ENCODE data around the gene SOAT2.
"Not testable (repeated sequence)": the region's sequence is repeated elsewhere in the genome, so short reads cannot be mapped to it uniquely, and the experiment has no call there.

Gene SOAT2

DNA sequence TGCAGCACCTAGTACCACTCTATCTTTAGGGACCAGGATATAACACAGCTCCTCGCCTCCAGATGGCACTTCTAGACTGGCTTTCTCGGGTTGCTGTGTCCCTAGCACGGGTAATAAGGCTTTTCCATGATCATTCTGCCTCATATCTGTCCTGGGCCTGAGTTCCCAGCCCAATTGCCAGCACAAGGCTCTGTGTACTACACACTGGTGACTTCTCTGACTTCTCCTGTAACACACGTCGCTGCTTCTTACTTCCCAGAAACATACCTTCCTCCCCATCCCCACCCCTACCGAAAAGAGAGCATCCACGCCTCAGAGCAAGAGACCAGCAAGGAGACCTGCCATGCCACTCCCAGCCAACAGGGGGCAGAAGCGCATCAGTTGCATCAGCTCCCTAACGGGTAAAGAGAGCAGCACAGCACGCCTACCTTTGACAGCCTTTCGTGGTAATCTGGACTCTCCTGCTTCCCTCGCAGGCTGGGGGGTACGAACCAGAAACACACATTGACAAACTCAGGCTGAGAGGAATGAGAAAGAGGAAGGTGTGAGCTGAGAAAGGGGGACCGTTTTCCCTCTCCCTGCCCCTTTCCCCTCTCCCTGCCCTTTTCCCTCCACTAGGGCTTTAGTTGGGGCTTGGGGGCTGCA lies 56.0 kb downstream of the SOAT2 start:
- peak; percentile 82 for DNase-seq

DNA sequence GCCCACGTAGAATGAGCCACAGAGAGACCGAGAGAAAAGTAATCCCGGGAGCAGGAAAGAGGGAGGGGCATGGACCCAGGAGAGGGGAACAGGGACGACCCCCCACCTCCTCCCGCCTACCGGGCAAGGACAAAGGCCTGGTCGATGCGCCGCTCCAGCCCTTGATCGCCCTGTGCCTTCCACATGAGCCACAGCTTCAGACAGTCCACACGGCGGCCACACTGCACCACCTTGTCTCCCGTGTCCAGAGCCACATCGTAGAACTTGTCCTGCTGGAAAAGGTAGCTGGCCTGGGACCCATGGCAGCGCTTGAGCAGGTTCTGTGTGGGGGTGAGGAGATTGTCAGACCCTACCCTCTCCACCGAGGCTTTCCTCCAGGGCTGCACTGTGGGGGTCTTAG lies 56.7 kb downstream of the SOAT2 start:
- DNase-seq = no peak

DNA sequence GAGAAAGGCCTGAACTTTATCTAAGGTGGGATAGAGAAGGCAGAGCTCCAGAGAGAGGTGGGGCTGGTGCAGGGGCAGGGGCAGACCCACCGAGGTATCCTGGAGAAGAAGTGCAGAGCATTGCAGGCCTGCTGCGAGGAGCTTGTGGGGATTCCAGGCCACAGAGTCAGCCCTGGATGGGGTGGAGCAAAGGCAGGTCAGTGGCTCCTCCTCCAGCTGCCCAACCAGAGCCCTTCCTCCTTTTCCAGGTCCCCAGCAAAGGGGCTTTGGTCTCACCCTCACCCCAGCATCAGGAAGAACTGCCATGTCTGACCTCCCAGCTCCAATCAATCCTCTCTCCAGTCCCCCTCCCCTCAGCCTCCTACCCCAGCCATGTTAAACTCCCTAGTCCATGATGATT lies 57.4 kb downstream of the SOAT2 start:
- no peak for DNase-seq

DNA sequence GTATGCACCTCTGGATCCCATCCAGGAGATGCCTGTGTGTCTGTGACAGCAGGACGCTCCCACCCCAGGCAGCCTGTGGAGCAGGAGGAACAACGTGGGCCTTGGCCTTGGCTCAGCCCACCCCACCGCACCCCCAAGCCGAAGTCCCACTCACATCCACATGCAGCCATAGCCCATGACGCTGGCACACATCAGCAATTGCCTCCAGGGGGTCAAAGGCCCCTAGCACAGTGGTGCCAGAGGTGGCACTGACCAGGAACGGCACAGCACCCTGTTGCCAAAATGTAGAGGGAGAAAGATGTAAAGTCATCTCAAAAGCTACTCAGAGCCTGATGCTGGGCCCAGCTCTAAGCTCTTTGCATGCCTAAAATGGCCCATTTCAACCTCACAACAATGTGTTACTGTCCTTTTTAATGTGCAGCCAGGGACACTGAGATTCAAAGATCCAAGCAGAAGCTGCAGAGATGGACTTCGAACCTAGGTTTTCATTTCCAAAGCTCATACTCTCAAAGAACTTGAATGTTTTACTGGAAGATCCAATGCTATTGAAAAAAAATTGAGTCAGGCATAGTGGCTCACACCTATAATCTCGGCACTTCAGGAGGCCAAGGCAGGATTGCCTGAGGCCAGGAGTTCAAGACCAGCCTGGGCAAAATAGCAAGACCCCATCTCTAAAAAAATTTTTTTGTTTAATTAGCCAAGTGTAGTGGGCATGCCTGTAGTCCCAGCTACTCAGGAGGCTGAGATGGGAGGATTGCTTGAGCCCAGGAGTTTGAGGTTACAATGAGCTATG lies 58.0 kb downstream of the SOAT2 start:
- DNase-seq = no peak

- not testable (repeated sequence) for DNase-seq
These were observed 59.7 kb downstream of the SOAT2 start for GRCh38 chr12:53163008-53163407.

DNA sequence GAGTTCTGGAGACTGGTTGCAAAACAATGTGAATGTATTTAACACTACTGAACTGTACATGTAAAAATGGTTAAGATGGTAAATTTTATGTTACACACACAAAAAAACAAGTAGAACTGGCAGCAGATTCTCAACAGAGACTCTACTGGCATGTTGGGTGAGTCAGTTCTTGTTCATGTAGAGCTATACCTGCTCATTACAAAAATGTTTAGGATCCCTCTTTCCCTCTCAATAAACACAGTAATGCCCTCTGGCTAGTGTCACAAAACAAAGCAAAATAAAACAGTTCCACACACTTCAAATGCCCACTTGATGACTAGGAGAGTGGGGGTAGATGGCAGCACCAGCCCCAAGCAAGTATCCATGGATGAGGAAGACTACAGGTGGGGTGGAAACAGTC lies 63.6 kb downstream of the SOAT2 start:
- DNase-seq = no peak

DNA sequence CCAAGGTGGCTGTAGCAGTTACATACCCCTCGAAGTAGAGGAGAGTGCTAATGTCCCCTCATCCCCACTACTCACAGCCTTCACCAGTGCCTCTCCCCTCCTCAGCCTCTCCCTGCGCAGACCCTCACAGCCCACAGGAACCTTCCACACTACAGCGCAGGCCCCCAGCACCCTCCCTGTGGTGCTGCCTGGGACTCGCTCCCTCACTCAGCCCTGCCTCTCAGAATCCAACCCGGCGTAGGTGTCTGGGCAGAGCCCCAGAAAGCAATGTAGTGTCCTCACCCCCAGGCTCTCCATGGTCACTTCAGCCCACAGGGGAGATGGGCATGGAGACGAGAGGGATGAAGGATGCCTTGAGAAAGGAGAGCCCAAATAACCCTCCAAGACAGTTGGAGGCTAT lies 66.4 kb downstream of the SOAT2 start:
- no peak for DNase-seq

- no peak for DNase-seq
These were observed 66.9 kb downstream of the SOAT2 start for GRCh38 chr12:53170215-53170614.

DNA sequence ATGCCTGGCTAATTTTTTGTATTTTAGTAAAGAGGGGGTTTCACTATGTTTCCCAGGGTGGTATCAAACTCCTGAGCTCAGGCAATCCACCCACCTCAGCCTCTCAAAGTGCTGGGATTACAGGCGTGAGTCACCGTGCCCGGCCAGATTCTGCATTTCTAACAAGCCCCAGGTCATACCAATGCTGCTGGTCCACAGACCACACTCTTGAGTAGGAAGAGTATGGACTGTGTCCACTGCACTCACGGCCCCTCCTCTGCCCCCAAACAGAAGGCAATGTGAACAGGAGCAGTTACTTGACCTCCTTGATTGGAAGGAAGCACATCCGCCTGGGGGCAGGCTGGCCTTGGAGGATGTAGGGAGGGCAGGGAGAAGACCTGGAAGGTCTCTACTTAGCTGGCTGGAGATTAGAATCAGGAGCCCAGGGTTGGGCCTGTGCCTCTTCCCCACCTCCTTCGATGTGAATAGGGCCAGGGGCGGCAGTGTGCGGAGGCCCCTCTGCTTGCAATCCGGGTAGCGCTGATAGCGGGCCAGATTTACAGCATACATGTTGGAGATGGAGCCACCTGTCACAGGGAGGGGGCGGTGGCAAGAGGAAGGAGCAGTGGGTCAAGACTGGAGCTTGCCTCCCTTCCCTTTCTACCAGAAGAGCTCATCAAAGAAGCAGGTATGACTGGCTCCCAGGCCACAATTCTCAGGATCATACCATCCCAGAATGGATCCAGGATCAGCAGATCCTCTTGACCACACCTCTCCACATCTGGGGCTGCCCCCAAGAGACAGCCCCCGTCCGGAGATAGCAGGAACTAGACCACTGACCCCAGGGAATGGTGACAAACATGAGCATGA lies 67.8 kb downstream of the SOAT2 start:
- DNase-seq = no peak

GRCh38 chr12:53171725-53172329 lies 68.5 kb downstream of the SOAT2 start:
- no peak for DNase-seq

DNA sequence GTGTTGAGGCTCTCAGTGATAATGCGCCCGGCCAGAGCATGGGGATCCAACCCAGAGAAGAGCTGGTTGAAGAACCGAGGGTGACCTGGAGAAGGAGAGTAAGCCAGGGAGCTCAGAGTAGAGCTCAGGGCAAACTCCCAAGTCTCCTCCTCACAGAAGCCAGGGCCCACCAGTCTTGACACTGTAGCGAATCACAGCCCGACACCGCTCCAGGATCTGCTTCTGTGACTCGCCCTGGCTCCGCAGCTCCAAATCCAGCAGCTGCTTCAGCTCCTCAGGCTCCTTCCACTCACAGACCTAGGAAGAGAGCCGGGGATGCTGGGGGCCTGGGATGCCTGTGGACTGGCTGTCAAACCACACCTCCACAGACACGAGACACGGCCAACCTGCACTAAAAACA lies 69.1 kb downstream of the SOAT2 start:
- DNase-seq = no peak

DNA sequence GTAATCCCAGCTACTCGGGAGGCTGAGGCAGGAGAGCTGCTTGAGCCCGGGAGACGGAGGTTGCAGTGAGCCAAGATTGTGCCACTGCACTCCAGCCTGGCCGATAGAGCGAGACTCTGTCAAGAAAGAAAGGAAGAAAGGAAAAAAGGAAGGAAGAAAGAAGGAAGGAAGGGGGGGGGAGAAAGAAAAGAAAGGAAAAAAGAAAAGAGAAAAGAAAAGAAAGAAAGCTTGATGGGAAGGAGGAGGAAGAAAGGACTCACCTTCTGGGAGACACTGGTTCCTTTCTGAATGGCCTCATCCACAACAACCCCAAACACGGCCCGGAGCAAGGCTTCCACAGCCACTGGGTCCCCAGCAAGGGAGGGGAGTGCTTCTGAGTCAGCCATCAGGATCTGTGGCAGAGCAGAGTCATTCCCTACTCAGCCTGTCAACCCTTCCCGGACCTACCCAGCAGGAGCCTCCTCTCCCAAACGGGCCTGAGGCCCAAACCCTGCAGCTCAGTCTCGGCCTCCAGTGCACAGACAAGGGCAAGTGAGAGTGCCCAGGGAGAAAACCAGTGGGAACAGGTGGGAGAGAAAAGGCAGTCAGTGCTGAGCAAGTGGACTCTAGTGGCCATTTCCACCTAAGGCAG lies 69.9 kb downstream of the SOAT2 start:
- DNase-seq = no peak
